Endothelial cell of hepatic sinusoid (primary cell): ENCODE data around the gene CTSF.

Experiments used
- in situ Hi-C: cut with HindIII; loops from 2 replicates; pipeline ENCODE4 v1.10.0; 2017; ENCODE audit warnings: low sequenced_read_pairs

Gene CTSF

GRCh38 chr11:66540598-66540997, 27.8 kb downstream of the CTSF start:
- in situ Hi-C loops: loop anchor here (5.0 kb wide), 2 partner anchors 48 to 82 kb away; no protein-coding TSS in a partner anchor

GRCh38 chr11:66539870-66540213, 28.6 kb downstream of the CTSF start:
- in situ Hi-C loops: loop anchor here (5.0 kb wide), 2 partner anchors 48 to 82 kb away; no protein-coding TSS in a partner anchor

GRCh38 chr11:66539170-66539869, 29.1 kb downstream of the CTSF start:
- in situ Hi-C loops: no loop called here

GRCh38 chr11:66532784-66533183, 35.6 kb downstream of the CTSF start:
- in situ Hi-C loops: no loop called here

- in situ Hi-C loops: no loop called here
These were observed 36.6 kb downstream of the CTSF start for GRCh38 chr11:66531841-66532240.

GRCh38 chr11:66530927-66531709, 37.3 kb downstream of the CTSF start:
- in situ Hi-C loops: no loop called here

- in situ Hi-C loops: no loop called here
These were observed 38.8 kb downstream of the CTSF start for GRCh38 chr11:66529655-66530054.

- in situ Hi-C loops: no loop called here
These were observed 39.3 kb downstream of the CTSF start for GRCh38 chr11:66529069-66529468.

GRCh38 chr11:66524304-66525040, 43.9 kb downstream of the CTSF start:
- in situ Hi-C loops: no loop called here

- in situ Hi-C loops: no loop called here
These were observed 44.8 kb downstream of the CTSF start for GRCh38 chr11:66523611-66524010.
